IgD-negative memory B cell (primary cell): ENCODE results near the gene MAMDC2. TPM values are rescaled to one million over a fixed set of nuclear protein-coding genes. Genes with fewer than 3 reads are reported as not detected.

Experiments
- H3K27ac Mint-ChIP-seq, 3 donors: one replicate each; pipeline ENCODE4 v1.8.0; 2020 to 2022; ENCODE audit warnings: mild to moderate bottlenecking in 3 of 3, mixed read lengths in 3 of 3, moderate library complexity in 1 of 3
- H3K27me3 Mint-ChIP-seq: one replicate; pipeline ENCODE4 v1.8.0; 2021; ENCODE audit warnings: mixed read lengths
- H3K36me3 Mint-ChIP-seq: one replicate; pipeline ENCODE4 v1.8.0; 2020; ENCODE audit warnings: mild to moderate bottlenecking, mixed read lengths
- H3K4me1 Mint-ChIP-seq, 3 donors: one replicate each; pipeline ENCODE4 v1.8.0; 2020 to 2022; ENCODE audit warnings: mixed read lengths in 3 of 3, mild to moderate bottlenecking in 1 of 3
- H3K4me3 Mint-ChIP-seq, 4 donors: one replicate each; pipeline ENCODE4 v1.8.0; 2020 to 2022; ENCODE audit warnings: mild to moderate bottlenecking in 4 of 4, mixed read lengths in 4 of 4, moderate library complexity in 3 of 4
- H3K9me3 Mint-ChIP-seq, 3 donors: one replicate each; pipeline ENCODE4 v1.8.0; 2020 to 2021; ENCODE audit warnings: mixed read lengths in 3 of 3, mild to moderate bottlenecking in 1 of 3
- polyA plus RNA-seq: library from polyadenylated mRNA; unstranded; fragments of 300-500 nt; fragmentation: Illumina TruSeq; gene quantifications from one replicate; pipeline ENCODE4 v1.2.3, GENCODE V29; 2021

The MAMDC2 gene
- polyA plus RNA-seq, 1 donor from 2014 or later = not detected

GRCh38 chr9:70119786-70120185 lies 76.1 kb downstream of the MAMDC2 start:
- Mint-ChIP-seq H3K27ac (no peak overlapping the region), H3K4me1 (peaks cover 0 to 1% (median 0%) of the 10 kb centered on the region in 3 donors)

GRCh38 chr9:70120834-70121510 lies 77.3 kb downstream of the MAMDC2 start:
- Mint-ChIP-seq H3K9me3 (peaks cover 0 to 4% (median 0%) of the 10 kb centered on the region in 3 donors), H3K4me3 (no peak overlapping the region), H3K36me3 (no peaks in the 10 kb centered on the region), H3K27me3 (no peaks in the 10 kb centered on the region), H3K4me1 (peaks cover 0 to 1% (median 0%) of the 10 kb centered on the region in 3 donors), H3K27ac (no peak overlapping the region)

More at GRCh38 chr9:70119786-70120185, 76.1 kb downstream of the MAMDC2 start:
- no peaks in the 10 kb centered on the region for H3K27me3 Mint-ChIP-seq
- peaks cover 0 to 4% (median 0%) of the 10 kb centered on the region in 3 donors for H3K9me3 Mint-ChIP-seq
- H3K36me3 Mint-ChIP-seq = no peaks in the 10 kb centered on the region
- no peak overlapping the region for H3K4me3 Mint-ChIP-seq

- H3K4me1 Mint-ChIP-seq = peaks cover 0 to 1% (median 0%) of the 10 kb centered on the region in 3 donors
- no peak overlapping the region for H3K27ac Mint-ChIP-seq
- H3K36me3 Mint-ChIP-seq = no peaks in the 10 kb centered on the region
- H3K9me3 Mint-ChIP-seq = peaks cover 0 to 3% (median 0%) of the 10 kb centered on the region in 3 donors
- no peaks in the 10 kb centered on the region for H3K27me3 Mint-ChIP-seq
- no peak overlapping the region for H3K4me3 Mint-ChIP-seq
Measured at GRCh38 chr9:70121818-70122436, 78.3 kb downstream of the MAMDC2 start.

GRCh38 chr9:70123695-70124094 lies 80.0 kb downstream of the MAMDC2 start:
- H3K36me3 Mint-ChIP-seq = no peaks in the 10 kb centered on the region

GRCh38 chr9:70125621-70126263 lies 82.1 kb downstream of the MAMDC2 start:
- no peaks in the 10 kb centered on the region for H3K9me3 Mint-ChIP-seq
- no peaks in the 10 kb centered on the region for H3K27me3 Mint-ChIP-seq
- H3K36me3 Mint-ChIP-seq = no peaks in the 10 kb centered on the region
- no peak overlapping the region for H3K4me3 Mint-ChIP-seq
- H3K4me1 Mint-ChIP-seq = no peaks in the 10 kb centered on the region
- no peak overlapping the region for H3K27ac Mint-ChIP-seq

More at GRCh38 chr9:70123695-70124094, 80.0 kb downstream of the MAMDC2 start:
- Mint-ChIP-seq H3K9me3 (no peaks in the 10 kb centered on the region), H3K4me3 (no peak overlapping the region), H3K27ac (no peak overlapping the region), H3K27me3 (no peaks in the 10 kb centered on the region), H3K4me1 (peaks cover 0 to 1% (median 0%) of the 10 kb centered on the region in 3 donors)

GRCh38 chr9:70127036-70127435 lies 83.4 kb downstream of the MAMDC2 start:
- H3K27ac Mint-ChIP-seq = no peak overlapping the region
- H3K4me1 Mint-ChIP-seq = no peaks in the 10 kb centered on the region
- H3K36me3 Mint-ChIP-seq = no peaks in the 10 kb centered on the region
- no peaks in the 10 kb centered on the region for H3K9me3 Mint-ChIP-seq
- no peak overlapping the region for H3K4me3 Mint-ChIP-seq
- no peaks in the 10 kb centered on the region for H3K27me3 Mint-ChIP-seq

- peaks cover 0 to 1% (median 0%) of the 10 kb centered on the region in 3 donors for H3K4me1 Mint-ChIP-seq
- no peaks in the 10 kb centered on the region for H3K36me3 Mint-ChIP-seq
- no peak overlapping the region for H3K27ac Mint-ChIP-seq
- no peak overlapping the region for H3K4me3 Mint-ChIP-seq
- H3K27me3 Mint-ChIP-seq = no peaks in the 10 kb centered on the region
- no peaks in the 10 kb centered on the region for H3K9me3 Mint-ChIP-seq
Measured at GRCh38 chr9:70127540-70128416, 84.1 kb downstream of the MAMDC2 start.

GRCh38 chr9:70130266-70130665 lies 86.6 kb downstream of the MAMDC2 start:
- peaks cover 0 to 1% (median 0%) of the 10 kb centered on the region in 3 donors for H3K4me1 Mint-ChIP-seq
- H3K27ac Mint-ChIP-seq = no peak overlapping the region
- no peaks in the 10 kb centered on the region for H3K9me3 Mint-ChIP-seq
- no peak overlapping the region for H3K4me3 Mint-ChIP-seq
- H3K27me3 Mint-ChIP-seq = no peaks in the 10 kb centered on the region
- H3K36me3 Mint-ChIP-seq = no peaks in the 10 kb centered on the region

GRCh38 chr9:70131296-70131695 lies 87.6 kb downstream of the MAMDC2 start:
- no peak overlapping the region for H3K4me3 Mint-ChIP-seq
- H3K27me3 Mint-ChIP-seq = no peaks in the 10 kb centered on the region
- H3K9me3 Mint-ChIP-seq = no peaks in the 10 kb centered on the region
- peaks cover 0 to 1% (median 0%) of the 10 kb centered on the region in 3 donors for H3K4me1 Mint-ChIP-seq
- no peaks in the 10 kb centered on the region for H3K36me3 Mint-ChIP-seq
- no peak overlapping the region for H3K27ac Mint-ChIP-seq

GRCh38 chr9:70133253-70134208 lies 89.9 kb downstream of the MAMDC2 start:
- no peaks in the 10 kb centered on the region for H3K27me3 Mint-ChIP-seq
- H3K9me3 Mint-ChIP-seq = no peaks in the 10 kb centered on the region
- no peak overlapping the region for H3K27ac Mint-ChIP-seq
- no peak overlapping the region for H3K4me3 Mint-ChIP-seq
- peaks cover 0 to 1% (median 0%) of the 10 kb centered on the region in 3 donors for H3K4me1 Mint-ChIP-seq
- H3K36me3 Mint-ChIP-seq = no peaks in the 10 kb centered on the region

GRCh38 chr9:70134360-70134759 lies 90.7 kb downstream of the MAMDC2 start:
- H3K9me3 Mint-ChIP-seq = no peaks in the 10 kb centered on the region
- no peak overlapping the region for H3K27ac Mint-ChIP-seq
- peaks cover 0 to 1% (median 0%) of the 10 kb centered on the region in 3 donors for H3K4me1 Mint-ChIP-seq
- H3K36me3 Mint-ChIP-seq = no peaks in the 10 kb centered on the region
- H3K27me3 Mint-ChIP-seq = no peaks in the 10 kb centered on the region
- H3K4me3 Mint-ChIP-seq = no peak overlapping the region

GRCh38 chr9:70135176-70135575 lies 91.5 kb downstream of the MAMDC2 start:
- no peaks in the 10 kb centered on the region for H3K36me3 Mint-ChIP-seq
- peaks cover 0 to 1% (median 0%) of the 10 kb centered on the region in 3 donors for H3K4me1 Mint-ChIP-seq
- no peak overlapping the region for H3K4me3 Mint-ChIP-seq
- no peaks in the 10 kb centered on the region for H3K27me3 Mint-ChIP-seq
- H3K27ac Mint-ChIP-seq = no peak overlapping the region
- H3K9me3 Mint-ChIP-seq = no peaks in the 10 kb centered on the region

- H3K4me3 Mint-ChIP-seq = no peak overlapping the region
- H3K36me3 Mint-ChIP-seq = peaks cover 2% of the 10 kb centered on the region
- peaks cover 3% of the 10 kb centered on the region for H3K27me3 Mint-ChIP-seq
- H3K27ac Mint-ChIP-seq = no peak overlapping the region
- H3K4me1 Mint-ChIP-seq = peaks cover 0 to 1% (median 0%) of the 10 kb centered on the region in 3 donors
- H3K9me3 Mint-ChIP-seq = no peaks in the 10 kb centered on the region
Measured at GRCh38 chr9:70136632-70137031, 93.0 kb downstream of the MAMDC2 start.

GRCh38 chr9:70137577-70137976 lies 93.9 kb downstream of the MAMDC2 start:
- peaks cover 3% of the 10 kb centered on the region for H3K27me3 Mint-ChIP-seq
- H3K9me3 Mint-ChIP-seq = no peaks in the 10 kb centered on the region
- H3K27ac Mint-ChIP-seq = no peak overlapping the region
- no peak overlapping the region for H3K4me3 Mint-ChIP-seq
- H3K36me3 Mint-ChIP-seq = peaks cover 2% of the 10 kb centered on the region
- no peaks in the 10 kb centered on the region for H3K4me1 Mint-ChIP-seq
